Trophoblast cell (in vitro differentiated cells and primary cell): ENCODE measurements around the gene STRBP.

ENCODE experiments used
- DNase-seq, 2 donors: peaks; one replicate each; pipeline ENCODE4 v3.0.0-alpha.2; 2016
- H2AFZ ChIP-seq: 2 replicates; pipeline ENCODE4 v1.6.1; 2013; ENCODE audit warnings: low read length, moderate library complexity, mild to moderate bottlenecking; ENCODE audit not compliant: insufficient read depth, poor library complexity
- H2AK5ac ChIP-seq: 2 replicates; pipeline ENCODE4 v1.6.1; 2013; ENCODE audit warnings: mild to moderate bottlenecking, low read length
- H2BK120ac ChIP-seq: 2 replicates; pipeline ENCODE4 v1.6.1; 2013; ENCODE audit warnings: low read length, mild to moderate bottlenecking, moderate library complexity; ENCODE audit not compliant: insufficient read depth, poor library complexity
- H2BK12ac ChIP-seq: 2 replicates; pipeline ENCODE4 v1.6.1; 2013; ENCODE audit warnings: mild to moderate bottlenecking, low read length, moderate library complexity
- H2BK5ac ChIP-seq: 2 replicates; pipeline ENCODE4 v1.6.1; 2013; ENCODE audit warnings: low read length, low read depth, moderate library complexity, mild to moderate bottlenecking; ENCODE audit not compliant: poor library complexity
- H3K14ac ChIP-seq: 2 replicates; pipeline ENCODE4 v1.6.1; 2013; ENCODE audit warnings: mild to moderate bottlenecking, low read length
- H3K18ac ChIP-seq: 2 replicates; pipeline ENCODE4 v1.6.1; 2013; ENCODE audit warnings: mild to moderate bottlenecking, low read length
- H3K23ac ChIP-seq: 2 replicates; pipeline ENCODE4 v1.6.1; 2013; ENCODE audit warnings: low read length
- H3K27ac ChIP-seq: 2 replicates; pipeline ENCODE4 v1.5.1; 2013; ENCODE audit warnings: low read depth, mild to moderate bottlenecking, inconsistent platforms, low read length, moderate library complexity
- H3K27me3 ChIP-seq: 2 replicates; pipeline ENCODE4 v1.6.1; 2013; ENCODE audit warnings: inconsistent platforms, mild to moderate bottlenecking, low read length, moderate library complexity; ENCODE audit not compliant: insufficient read depth
- H3K36me3 ChIP-seq, 2 experiments: 1 replicate in 1 of 2; 2 replicates in 1 of 2; pipeline ENCODE4 v1.6.1; 2013; ENCODE audit warnings: low read length in 2 of 2, mild to moderate bottlenecking in 2 of 2, moderate library complexity in 1 of 2; ENCODE audit not compliant: insufficient read depth in 2 of 2, control insufficient read depth in 1 of 2
- H3K4ac ChIP-seq: 2 replicates; pipeline ENCODE4 v1.6.1; 2013; ENCODE audit warnings: low read depth, mild to moderate bottlenecking, low read length, moderate library complexity
- H3K4me1 ChIP-seq, 2 experiments: 1 replicate in 1 of 2; 2 replicates in 1 of 2; pipeline ENCODE4 v1.6.1; 2013; ENCODE audit warnings: low read length in 2 of 2, mild to moderate bottlenecking in 2 of 2, moderate library complexity in 1 of 2; ENCODE audit not compliant: insufficient read depth in 2 of 2, control insufficient read depth in 1 of 2
- H3K4me2 ChIP-seq: 2 replicates; pipeline ENCODE4 v1.6.1; 2013; ENCODE audit warnings: inconsistent platforms, mild to moderate bottlenecking, low read length, moderate library complexity
- H3K4me3 ChIP-seq: 2 replicates; pipeline ENCODE4 v1.5.1; 2013; ENCODE audit warnings: mild to moderate bottlenecking, low read depth, low read length, inconsistent platforms
- H3K79me1 ChIP-seq: one replicate; pipeline ENCODE4 v1.6.1; 2013; ENCODE audit warnings: low read length
- H3K79me2 ChIP-seq: 2 replicates; pipeline ENCODE4 v1.6.1; 2013; ENCODE audit warnings: low read length, mild to moderate bottlenecking; ENCODE audit not compliant: control insufficient read depth, insufficient read depth, poor library complexity
- H3K9ac ChIP-seq: 2 replicates; pipeline ENCODE4 v1.6.1; 2013; ENCODE audit warnings: mild to moderate bottlenecking, low read length
- H3K9me3 ChIP-seq: 2 replicates; pipeline ENCODE4 v1.6.1; 2013; ENCODE audit warnings: low read depth, mild to moderate bottlenecking, control low read depth, inconsistent platforms, low read length; ENCODE audit not compliant: insufficient read depth
- H4K12ac ChIP-seq: 2 replicates; pipeline ENCODE4 v1.6.1; 2013; ENCODE audit warnings: low read depth, mild to moderate bottlenecking, low read length, moderate library complexity
- H4K8ac ChIP-seq: 2 replicates; pipeline ENCODE4 v1.6.1; 2013; ENCODE audit warnings: low read depth, mild to moderate bottlenecking, low read length, moderate library complexity
- H4K91ac ChIP-seq: one replicate; pipeline ENCODE4 v1.6.1; 2013; ENCODE audit warnings: low read depth, mild to moderate bottlenecking, low read length, moderate library complexity
- WGBS: extraction: QIAGEN DNeasy Blood & Tissue Kit; methylation state at CpG from one replicate; pipeline ENCODE4 v1.1.7; 2013; ENCODE audit warnings: missing lambda C conversion rate; ENCODE audit not compliant: insufficient read length, insufficient coverage; ENCODE audit errors: extremely low coverage; 5-methylcytosine and 5-hydroxymethylcytosine counted together

The STRBP gene

GRCh38 chr9:123248630-123249029 lies 19.8 kb downstream of the STRBP start:
- DNase-seq: no peak
- H2AK5ac ChIP-seq: no peak overlapping the region
- H2BK5ac ChIP-seq: no peak overlapping the region
- no peaks in the 10 kb centered on the region for H3K27me3 ChIP-seq
- H4K8ac ChIP-seq: no peak overlapping the region
- no peak overlapping the region for H2AFZ ChIP-seq
- H2BK12ac ChIP-seq: no peak overlapping the region
- no peak overlapping the region for H3K4ac ChIP-seq
- H3K14ac ChIP-seq: no peak overlapping the region
- H2BK120ac ChIP-seq: no peak overlapping the region
- no peak overlapping the region for H3K4me3 ChIP-seq
- H4K12ac ChIP-seq: no peak overlapping the region
- no peak overlapping the region for H3K27ac ChIP-seq
- H3K9me3 ChIP-seq: no peaks in the 10 kb centered on the region
- no peaks in the 10 kb centered on the region for H3K36me3 ChIP-seq
- no CpG with 5 or more reads among the region's 2 CpGs for WGBS
- H3K79me1 ChIP-seq: no peaks in the 10 kb centered on the region
- H3K18ac ChIP-seq: no peak overlapping the region
- no peak overlapping the region for H3K9ac ChIP-seq
- no peaks in the 10 kb centered on the region for H3K4me1 ChIP-seq
- no peak overlapping the region for H3K4me2 ChIP-seq
- no peaks in the 10 kb centered on the region for H3K79me2 ChIP-seq
- H3K23ac ChIP-seq: no peak overlapping the region
- no peak overlapping the region for H4K91ac ChIP-seq

DNA sequence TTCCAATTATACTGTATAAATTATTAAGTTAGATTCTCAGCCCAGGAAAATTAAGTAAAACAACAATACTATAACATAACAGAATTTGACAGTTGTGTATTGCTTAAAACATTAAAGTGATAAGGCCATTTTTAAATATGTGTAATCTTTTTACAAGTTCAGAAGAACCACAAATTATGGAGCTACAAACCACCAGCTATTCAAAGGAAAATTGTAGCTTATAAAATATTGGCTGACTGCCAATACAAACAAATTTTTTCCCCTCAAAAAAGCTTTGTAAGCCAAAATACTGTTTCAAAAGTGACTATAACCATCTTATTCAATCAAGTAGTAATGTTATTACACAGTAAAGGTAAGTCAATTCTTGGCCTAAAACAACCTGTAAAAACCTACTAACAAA lies 21.9 kb downstream of the STRBP start:
- Histone ChIP-seq H3K4me1 (no peaks in the 10 kb centered on the region), H3K27ac (no peak overlapping the region), H3K4me3 (no peak overlapping the region), H2AK5ac (no peak overlapping the region), H3K4ac (no peak overlapping the region), H3K9ac (no peak overlapping the region), H2BK5ac (no peak overlapping the region), H2BK120ac (no peak overlapping the region), H3K36me3 (no peaks in the 10 kb centered on the region), H2AFZ (no peak overlapping the region), H4K12ac (no peak overlapping the region), H3K14ac (no peak overlapping the region), H3K18ac (no peak overlapping the region), H3K4me2 (no peak overlapping the region), H3K23ac (no peak overlapping the region), H2BK12ac (no peak overlapping the region), H3K79me1 (no peaks in the 10 kb centered on the region), H4K91ac (no peak overlapping the region), H4K8ac (no peak overlapping the region), H3K79me2 (no peaks in the 10 kb centered on the region), H3K27me3 (no peaks in the 10 kb centered on the region), H3K9me3 (no peaks in the 10 kb centered on the region)
- no peak for DNase-seq

GRCh38 chr9:123239726-123240125 lies 28.7 kb downstream of the STRBP start:
- Histone ChIP-seq H3K9ac (no peak overlapping the region), H3K4me1 (no peaks in the 10 kb centered on the region), H2BK12ac (no peak overlapping the region), H4K8ac (no peak overlapping the region), H4K12ac (no peak overlapping the region), H3K18ac (no peak overlapping the region), H2AFZ (no peak overlapping the region), H3K4me3 (no peak overlapping the region), H3K27ac (no peak overlapping the region), H3K23ac (no peak overlapping the region), H4K91ac (no peak overlapping the region), H3K4ac (no peak overlapping the region), H2BK120ac (no peak overlapping the region), H3K79me1 (no peaks in the 10 kb centered on the region), H2AK5ac (no peak overlapping the region), H3K4me2 (no peak overlapping the region), H3K27me3 (no peaks in the 10 kb centered on the region), H3K79me2 (no peaks in the 10 kb centered on the region), H2BK5ac (no peak overlapping the region), H3K14ac (no peak overlapping the region), H3K36me3 (no peaks in the 10 kb centered on the region), H3K9me3 (no peaks in the 10 kb centered on the region)
- peak; percentile 58 to 84 for DNase-seq
- WGBS: no CpG with 5 or more reads among the region's 1 CpG

DNA sequence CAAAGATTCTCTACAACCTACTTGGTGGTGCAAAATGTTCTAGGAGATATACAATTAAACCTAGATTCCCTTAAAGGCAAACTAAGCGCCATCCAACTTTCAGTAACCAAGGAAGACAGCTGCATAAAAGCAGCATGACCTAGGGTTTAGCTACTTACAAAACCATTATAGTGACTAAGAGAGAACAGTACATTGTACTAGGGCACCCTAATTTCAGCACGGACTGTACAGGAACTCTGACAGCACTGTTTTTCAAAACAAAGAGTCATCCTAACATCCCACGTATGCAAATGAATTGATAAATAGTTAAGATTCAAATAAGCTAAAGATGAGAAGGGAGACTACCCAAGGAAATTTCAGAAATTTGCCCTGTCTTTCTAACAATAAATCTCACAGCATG lies 30.0 kb downstream of the STRBP start:
- H3K4me2 ChIP-seq: no peak overlapping the region
- H3K14ac ChIP-seq: no peak overlapping the region
- no peak overlapping the region for H2BK5ac ChIP-seq
- H2AK5ac ChIP-seq: no peak overlapping the region
- no peak overlapping the region for H3K9ac ChIP-seq
- DNase-seq: no peak
- no peak overlapping the region for H3K27ac ChIP-seq
- WGBS: no CpG with 5 or more reads among the region's 3 CpGs
- H3K36me3 ChIP-seq: no peaks in the 10 kb centered on the region
- no peak overlapping the region for H3K4ac ChIP-seq
- no peaks in the 10 kb centered on the region for H3K79me1 ChIP-seq
- no peak overlapping the region for H4K12ac ChIP-seq
- no peak overlapping the region for H3K18ac ChIP-seq
- no peaks in the 10 kb centered on the region for H3K4me1 ChIP-seq
- H4K91ac ChIP-seq: no peak overlapping the region
- no peaks in the 10 kb centered on the region for H3K79me2 ChIP-seq
- H2AFZ ChIP-seq: no peak overlapping the region
- H2BK12ac ChIP-seq: no peak overlapping the region
- H3K4me3 ChIP-seq: no peak overlapping the region
- H3K27me3 ChIP-seq: no peaks in the 10 kb centered on the region
- H4K8ac ChIP-seq: no peak overlapping the region
- no peak overlapping the region for H3K23ac ChIP-seq
- H2BK120ac ChIP-seq: no peak overlapping the region
- H3K9me3 ChIP-seq: no peaks in the 10 kb centered on the region
